ENCODE results near the gene PRR15.

- TF ChIP-seq CTCF (IDR thresholded peaks at IDR 0.05) (no peak), EZH2 (IDR thresholded peaks at IDR 0.05; ENCODE audit: borderline replicate concordance, insufficient read depth, low read depth, low read length, poor library complexity, severe bottlenecking) (no peak)
These were observed 37.0 kb downstream of the PRR15 start for GRCh38 chr7:29600661-29601060.
